K562 (cell line): Measurements from ENCODE around the gene SP2. TPM values are rescaled to one million over a fixed set of nuclear protein-coding genes. Genes with fewer than 3 reads are reported as not detected.

ENCODE experiments used
- DEAF1 ChIP-seq: fragments of 450-650 bp; formaldehyde crosslinking; IDR thresholded peaks from 2 replicates; pipeline ENCODE4 v1.4.0; 2020; ENCODE audit warnings: mild to moderate bottlenecking, moderate library complexity
- E2F8 ChIP-seq: fragments of 450-650 bp; IDR thresholded peaks from 2 replicates; pipeline ENCODE4 v1.7.1; 2018; ENCODE audit warnings: mild to moderate bottlenecking, low read depth; ENCODE audit not compliant: partially characterized antibody
- ETS2 ChIP-seq: IDR thresholded peaks from 2 replicates; pipeline ENCODE4 v1.6.1; 2016; ENCODE audit warnings: borderline replicate concordance, missing genetic modification characterization, mild to moderate bottlenecking, moderate library complexity, missing compliant biosample characterization; ENCODE audit not compliant: poor library complexity, severe bottlenecking
- KLF16 ChIP-seq: IDR thresholded peaks from 2 replicates; pipeline ENCODE4 v1.6.1; 2016; ENCODE audit warnings: antibody characterized with exemption
- NFATC3 ChIP-seq: fragments of 450-650 bp; IDR thresholded peaks from 2 replicates; pipeline ENCODE4 v1.6.1; 2017; ENCODE audit warnings: mild to moderate bottlenecking
- PCBP2 ChIP-seq: fragments of 200-400 bp; formaldehyde crosslinking; IDR thresholded peaks from 2 replicates; pipeline ENCODE4 v1.6.1; 2018; ENCODE audit warnings: low read length, low read depth, mild to moderate bottlenecking, moderate library complexity; ENCODE audit not compliant: poor library complexity, severe bottlenecking
- PHF20 ChIP-seq: fragments of 450-650 bp; IDR thresholded peaks from 2 replicates; pipeline ENCODE4 v1.6.1; 2018; ENCODE audit not compliant: partially characterized antibody
- POLR2B ChIP-seq: fragments of 450-650 bp; IDR thresholded peaks from 2 replicates; pipeline ENCODE4 v1.6.1; 2018; ENCODE audit warnings: low read depth; ENCODE audit not compliant: partially characterized antibody
- polyA plus RNA-seq, 8 experiments: library from polyadenylated mRNA; depleted of rRNA in 4 of 8; stranded (reverse) in 5 of 8; unstranded in 3 of 8; fragments of >200 nt; fragmentation: Nextera tagmentation in 2 of 8; fragmentation: Illumina TruSeq in 1 of 8; extraction: Ambion mirVana in 2 of 8; extraction: Trizol in 1 of 8; gene quantifications; 2 replicates each; pipeline versions ENCODE4 v1.2.1 to v1.2.3, GENCODE V29; 2011 to 2014; ENCODE audit warnings: inconsistent platforms in 1 of 8, missing spikeins in 1 of 8
- total RNA-seq, 7 experiments: library from RNA; depleted of rRNA in 6 of 7; stranded (reverse); fragments of >200 nt in 6 of 7; fragmentation: Illumina TruSeq in 2 of 7; extraction: Trizol in 2 of 7; gene quantifications; 2 replicates each; pipeline versions ENCODE4 v1.2.1 to v1.2.3, GENCODE V29; 2011 to 2021; ENCODE audit warnings: low replicate concordance in 1 of 7
- TF ChIP-seq, protein P1 (sequence below): fragments of 250-450 bp; sonication (Bioruptor Pico); IDR thresholded peaks from 2 replicates; pipeline ENCODE4 v1.5.0; 2021
- TF ChIP-seq, protein P2 (sequence below), 2 experiments: fragments of 450-650 bp in 1 of 2; sonication (generic) in 1 of 2; formaldehyde crosslinking in 1 of 2; IDR thresholded peaks; 2 replicates each; pipeline versions ENCODE4 v1.7.1 to v1.9.0; 2016 to 2022; ENCODE audit warnings: inconsistent platforms in 1 of 2, mild to moderate bottlenecking in 1 of 2, missing genetic modification reagents in 1 of 2

Gene SP2
- total and polyA plus RNA-seq, 9 of the 15 experiments (the other 6 are each of a cell fraction or from before 2014, with no cell fraction given) = 0.77 to 22.3 (median 2.3) TPM

GRCh38 chr17:47931848-47932247 is 35.8 kb downstream of the SP2 start (continued):
- TF ChIP-seq E2F8 = no peak
- TF ChIP-seq DEAF1 (CRISPR knock-in tag) = no peak
- no peak for TF ChIP-seq PCBP2
- TF ChIP-seq, protein P1, sequence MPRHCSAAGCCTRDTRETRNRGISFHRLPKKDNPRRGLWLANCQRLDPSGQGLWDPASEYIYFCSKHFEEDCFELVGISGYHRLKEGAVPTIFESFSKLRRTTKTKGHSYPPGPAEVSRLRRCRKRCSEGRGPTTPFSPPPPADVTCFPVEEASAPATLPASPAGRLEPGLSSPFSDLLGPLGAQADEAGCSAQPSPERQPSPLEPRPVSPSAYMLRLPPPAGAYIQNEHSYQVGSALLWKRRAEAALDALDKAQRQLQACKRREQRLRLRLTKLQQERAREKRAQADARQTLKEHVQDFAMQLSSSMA (CRISPR knock-in tag) = no peak
- TF ChIP-seq PHF20 = no peak
- no peak for TF ChIP-seq KLF16
- TF ChIP-seq ETS2 (tag) = no peak
- no peak for TF ChIP-seq POLR2B
- no peak for TF ChIP-seq NFATC3
- TF ChIP-seq, protein P2, sequence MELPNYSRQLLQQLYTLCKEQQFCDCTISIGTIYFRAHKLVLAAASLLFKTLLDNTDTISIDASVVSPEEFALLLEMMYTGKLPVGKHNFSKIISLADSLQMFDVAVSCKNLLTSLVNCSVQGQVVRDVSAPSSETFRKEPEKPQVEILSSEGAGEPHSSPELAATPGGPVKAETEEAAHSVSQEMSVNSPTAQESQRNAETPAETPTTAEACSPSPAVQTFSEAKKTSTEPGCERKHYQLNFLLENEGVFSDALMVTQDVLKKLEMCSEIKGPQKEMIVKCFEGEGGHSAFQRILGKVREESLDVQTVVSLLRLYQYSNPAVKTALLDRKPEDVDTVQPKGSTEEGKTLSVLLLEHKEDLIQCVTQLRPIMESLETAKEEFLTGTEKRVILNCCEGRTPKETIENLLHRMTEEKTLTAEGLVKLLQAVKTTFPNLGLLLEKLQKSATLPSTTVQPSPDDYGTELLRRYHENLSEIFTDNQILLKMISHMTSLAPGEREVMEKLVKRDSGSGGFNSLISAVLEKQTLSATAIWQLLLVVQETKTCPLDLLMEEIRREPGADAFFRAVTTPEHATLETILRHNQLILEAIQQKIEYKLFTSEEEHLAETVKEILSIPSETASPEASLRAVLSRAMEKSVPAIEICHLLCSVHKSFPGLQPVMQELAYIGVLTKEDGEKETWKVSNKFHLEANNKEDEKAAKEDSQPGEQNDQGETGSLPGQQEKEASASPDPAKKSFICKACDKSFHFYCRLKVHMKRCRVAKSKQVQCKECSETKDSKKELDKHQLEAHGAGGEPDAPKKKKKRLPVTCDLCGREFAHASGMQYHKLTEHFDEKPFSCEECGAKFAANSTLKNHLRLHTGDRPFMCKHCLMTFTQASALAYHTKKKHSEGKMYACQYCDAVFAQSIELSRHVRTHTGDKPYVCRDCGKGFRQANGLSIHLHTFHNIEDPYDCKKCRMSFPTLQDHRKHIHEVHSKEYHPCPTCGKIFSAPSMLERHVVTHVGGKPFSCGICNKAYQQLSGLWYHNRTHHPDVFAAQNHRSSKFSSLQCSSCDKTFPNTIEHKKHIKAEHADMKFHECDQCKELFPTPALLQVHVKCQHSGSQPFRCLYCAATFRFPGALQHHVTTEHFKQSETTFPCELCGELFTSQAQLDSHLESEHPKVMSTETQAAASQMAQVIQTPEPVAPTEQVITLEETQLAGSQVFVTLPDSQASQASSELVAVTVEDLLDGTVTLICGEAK (IDR thresholded peaks at IDR 0.05) = no peak
- TF ChIP-seq, protein P2 (CRISPR knock-in tag; IDR thresholded peaks at IDR 0.05) = no peak
